Measurements from ENCODE around the gene OR2A2.

OR2A2 gene

GRCh38 chr7:144109283-144109682, at the start of gene OR2A2:
TSS of gene OR2A2 (plus strand) at chr7:144109583. CDS start at chr7:144109583, 0 bp downstream.
- Mint-ChIP-seq H3K4me1 (ENCODE audit: low read depth) (no peaks in the 10 kb centered on the region), H3K27ac (no peak within 1 kb of the TSS), H3K27me3 (ENCODE audit: low read depth) (peaks cover 4% of the 10 kb centered on the region), H3K36me3 (ENCODE audit: low read depth) (no peaks in the 10 kb centered on the region), H3K9me3 (no peaks in the 10 kb centered on the region), H3K4me3 (no peak within 1 kb of the TSS)

GRCh38 chr7:144063710-144064109, 45.7 kb upstream of the OR2A2 start:
- Mint-ChIP-seq H3K4me3 (no peak overlapping the region), H3K9me3 (no peaks in the 10 kb centered on the region), H3K4me1 (ENCODE audit: low read depth) (no peaks in the 10 kb centered on the region), H3K36me3 (ENCODE audit: low read depth) (no peaks in the 10 kb centered on the region), H3K27me3 (ENCODE audit: low read depth) (peaks cover 7% of the 10 kb centered on the region), H3K27ac (no peak overlapping the region)

GRCh38 chr7:144069511-144069910, 39.9 kb upstream of the OR2A2 start, which contains the start of gene OR2A25:
TSS of gene OR2A25 (plus strand) at chr7:144069811. CDS start at chr7:144074220, 4,409 bp downstream.
- no peaks in the 10 kb centered on the region for H3K27me3 Mint-ChIP-seq (ENCODE audit: low read depth)
- H3K36me3 Mint-ChIP-seq (ENCODE audit: low read depth) = no peaks in the 10 kb centered on the region
- H3K9me3 Mint-ChIP-seq = no peaks in the 10 kb centered on the region
- no peak within 1 kb of the TSS for H3K4me3 Mint-ChIP-seq
- no peak within 1 kb of the TSS for H3K27ac Mint-ChIP-seq
- no peaks in the 10 kb centered on the region for H3K4me1 Mint-ChIP-seq (ENCODE audit: low read depth)

GRCh38 chr7:144069953-144070352, 39.4 kb upstream of the OR2A2 start:
- H3K4me1 Mint-ChIP-seq (ENCODE audit: low read depth) = no peaks in the 10 kb centered on the region
- no peak overlapping the region for H3K4me3 Mint-ChIP-seq
- no peaks in the 10 kb centered on the region for H3K27me3 Mint-ChIP-seq (ENCODE audit: low read depth)
- no peaks in the 10 kb centered on the region for H3K36me3 Mint-ChIP-seq (ENCODE audit: low read depth)
- H3K27ac Mint-ChIP-seq = no peak overlapping the region
- H3K9me3 Mint-ChIP-seq = no peaks in the 10 kb centered on the region

GRCh38 chr7:144074374-144074773, 35.0 kb upstream of the OR2A2 start:
- Mint-ChIP-seq H3K27me3 (ENCODE audit: low read depth) (no peaks in the 10 kb centered on the region), H3K4me3 (no peak overlapping the region), H3K4me1 (ENCODE audit: low read depth) (no peaks in the 10 kb centered on the region), H3K36me3 (ENCODE audit: low read depth) (no peaks in the 10 kb centered on the region), H3K27ac (no peak overlapping the region), H3K9me3 (no peaks in the 10 kb centered on the region)

- peaks cover 3% of the 10 kb centered on the region for H3K9me3 Mint-ChIP-seq
- H3K36me3 Mint-ChIP-seq (ENCODE audit: low read depth) = no peaks in the 10 kb centered on the region
- no peak within 1 kb of the TSS for H3K4me3 Mint-ChIP-seq
- no peaks in the 10 kb centered on the region for H3K27me3 Mint-ChIP-seq (ENCODE audit: low read depth)
- no peaks in the 10 kb centered on the region for H3K4me1 Mint-ChIP-seq (ENCODE audit: low read depth)
- H3K27ac Mint-ChIP-seq = no peak within 1 kb of the TSS
Measured at GRCh38 chr7:144085978-144086377, 23.4 kb upstream of the OR2A2 start, which contains the start of gene OR2A12. TSS of gene OR2A12 (plus strand) at chr7:144086278. CDS start at chr7:144095108, 8,830 bp downstream.

- Mint-ChIP-seq H3K27me3 (ENCODE audit: low read depth) (no peaks in the 10 kb centered on the region), H3K9me3 (peaks cover 3% of the 10 kb centered on the region), H3K4me3 (no peak overlapping the region), H3K4me1 (ENCODE audit: low read depth) (no peaks in the 10 kb centered on the region), H3K36me3 (ENCODE audit: low read depth) (no peaks in the 10 kb centered on the region), H3K27ac (no peak overlapping the region)
Measured at GRCh38 chr7:144086730-144087129, 22.7 kb upstream of the OR2A2 start.

GRCh38 chr7:144087230-144087629, 22.2 kb upstream of the OR2A2 start:
- Mint-ChIP-seq H3K27me3 (ENCODE audit: low read depth) (no peaks in the 10 kb centered on the region), H3K4me1 (ENCODE audit: low read depth) (no peaks in the 10 kb centered on the region), H3K27ac (no peak overlapping the region), H3K9me3 (peaks cover 3% of the 10 kb centered on the region), H3K36me3 (ENCODE audit: low read depth) (no peaks in the 10 kb centered on the region), H3K4me3 (no peak overlapping the region)

- Mint-ChIP-seq H3K27ac (no peak overlapping the region), H3K4me3 (no peak overlapping the region), H3K27me3 (ENCODE audit: low read depth) (no peaks in the 10 kb centered on the region), H3K9me3 (peaks cover 3% of the 10 kb centered on the region), H3K4me1 (ENCODE audit: low read depth) (no peaks in the 10 kb centered on the region), H3K36me3 (ENCODE audit: low read depth) (no peaks in the 10 kb centered on the region)
Measured at GRCh38 chr7:144090667-144091066, 18.7 kb upstream of the OR2A2 start.

- no peak overlapping the region for H3K27ac Mint-ChIP-seq
- H3K27me3 Mint-ChIP-seq (ENCODE audit: low read depth) = peaks cover 8% of the 10 kb centered on the region
- no peaks in the 10 kb centered on the region for H3K4me1 Mint-ChIP-seq (ENCODE audit: low read depth)
- H3K36me3 Mint-ChIP-seq (ENCODE audit: low read depth) = no peaks in the 10 kb centered on the region
- H3K9me3 Mint-ChIP-seq = no peaks in the 10 kb centered on the region
- no peak overlapping the region for H3K4me3 Mint-ChIP-seq
Measured at GRCh38 chr7:144098776-144099175, 10.6 kb upstream of the OR2A2 start.

- no peaks in the 10 kb centered on the region for H3K9me3 Mint-ChIP-seq
- no peak overlapping the region for H3K27ac Mint-ChIP-seq
- H3K36me3 Mint-ChIP-seq (ENCODE audit: low read depth) = no peaks in the 10 kb centered on the region
- H3K27me3 Mint-ChIP-seq (ENCODE audit: low read depth) = peaks cover 8% of the 10 kb centered on the region
- H3K4me3 Mint-ChIP-seq = no peak overlapping the region
- no peaks in the 10 kb centered on the region for H3K4me1 Mint-ChIP-seq (ENCODE audit: low read depth)
Measured at GRCh38 chr7:144100607-144101006, 8.8 kb upstream of the OR2A2 start.

GRCh38 chr7:144102041-144102440, 7.3 kb upstream of the OR2A2 start:
- peaks cover 8% of the 10 kb centered on the region for H3K27me3 Mint-ChIP-seq (ENCODE audit: low read depth)
- no peaks in the 10 kb centered on the region for H3K9me3 Mint-ChIP-seq
- H3K36me3 Mint-ChIP-seq (ENCODE audit: low read depth) = no peaks in the 10 kb centered on the region
- H3K4me1 Mint-ChIP-seq (ENCODE audit: low read depth) = no peaks in the 10 kb centered on the region
- no peak overlapping the region for H3K27ac Mint-ChIP-seq
- no peak overlapping the region for H3K4me3 Mint-ChIP-seq

GRCh38 chr7:144105211-144105610, 4.2 kb upstream of the OR2A2 start:
- no peak overlapping the region for H3K27ac Mint-ChIP-seq

GRCh38 chr7:144110272-144110671, 889 bp downstream of the OR2A2 start:
- Mint-ChIP-seq H3K27me3 (ENCODE audit: low read depth) (peaks cover 4% of the 10 kb centered on the region), H3K4me1 (ENCODE audit: low read depth) (no peaks in the 10 kb centered on the region), H3K27ac (no peak overlapping the region), H3K9me3 (no peaks in the 10 kb centered on the region), H3K4me3 (no peak overlapping the region), H3K36me3 (ENCODE audit: low read depth) (no peaks in the 10 kb centered on the region)

More at GRCh38 chr7:144105211-144105610, 4.2 kb upstream of the OR2A2 start:
- no peaks in the 10 kb centered on the region for H3K4me1 Mint-ChIP-seq (ENCODE audit: low read depth)
- H3K9me3 Mint-ChIP-seq = no peaks in the 10 kb centered on the region
- H3K36me3 Mint-ChIP-seq (ENCODE audit: low read depth) = no peaks in the 10 kb centered on the region
- no peak overlapping the region for H3K4me3 Mint-ChIP-seq
- peaks cover 3% of the 10 kb centered on the region for H3K27me3 Mint-ChIP-seq (ENCODE audit: low read depth)

- no peaks in the 10 kb centered on the region for H3K36me3 Mint-ChIP-seq (ENCODE audit: low read depth)
- H3K27ac Mint-ChIP-seq = no peak overlapping the region
- H3K27me3 Mint-ChIP-seq (ENCODE audit: low read depth) = peaks cover 4% of the 10 kb centered on the region
- no peaks in the 10 kb centered on the region for H3K9me3 Mint-ChIP-seq
- H3K4me1 Mint-ChIP-seq (ENCODE audit: low read depth) = no peaks in the 10 kb centered on the region
- no peak overlapping the region for H3K4me3 Mint-ChIP-seq
Measured at GRCh38 chr7:144113651-144114050, 4.3 kb downstream of the OR2A2 start.

- H3K27ac Mint-ChIP-seq = no peak overlapping the region
- H3K4me1 Mint-ChIP-seq (ENCODE audit: low read depth) = no peaks in the 10 kb centered on the region
- H3K9me3 Mint-ChIP-seq = no peaks in the 10 kb centered on the region
- no peak overlapping the region for H3K4me3 Mint-ChIP-seq
- H3K36me3 Mint-ChIP-seq (ENCODE audit: low read depth) = no peaks in the 10 kb centered on the region
- peaks cover 4% of the 10 kb centered on the region for H3K27me3 Mint-ChIP-seq (ENCODE audit: low read depth)
Measured at GRCh38 chr7:144118341-144118740, 9.0 kb downstream of the OR2A2 start.

Measured in T-helper 1 cell treated with Interleukin-12 subunit alpha and Interleukin-12 subunit beta and Interleukin-4 antibody, amounts not matched to agents 30 μg/mL and 1 μg/mL, for 36 hours (primary cell).